Neural cell (in vitro differentiated cells): ENCODE measurements around the gene ADSL. TPM values are rescaled to one million over a fixed set of nuclear protein-coding genes. Genes with fewer than 3 reads are reported as not detected.

Source experiments
- H2AFZ ChIP-seq: fragments of 200-600, 300-800 bp; sonication (generic), shearing (Covaris generic); 2 replicates; pipeline ENCODE4 v1.6.0; 2014; ENCODE audit warnings: low read depth, mild to moderate bottlenecking, antibody characterized with exemption, low read length, moderate library complexity
- H3F3A ChIP-seq: fragments of 200-600 bp; shearing (Covaris generic); 2 replicates; pipeline ENCODE4 v1.6.1; 2016; ENCODE audit warnings: mild to moderate bottlenecking, moderate library complexity, mixed read lengths, antibody characterized with exemption, low read length; ENCODE audit not compliant: insufficient read depth, poor library complexity, severe bottlenecking
- H3K27ac ChIP-seq: fragments of 200-600, 300-800 bp; sonication (generic), shearing (Covaris generic); 2 replicates; pipeline ENCODE4 v1.5.1; 2014; ENCODE audit warnings: mild to moderate bottlenecking, low read length, moderate library complexity
- H3K27me3 ChIP-seq: fragments of 300-800, 200-600 bp; sonication (generic), shearing (Covaris generic); 2 replicates; pipeline ENCODE4 v1.6.0; 2014; ENCODE audit warnings: mild to moderate bottlenecking, low read depth, low read length, moderate library complexity; ENCODE audit not compliant: insufficient read depth
- H3K36me3 ChIP-seq: fragments of 300-800, 200-600 bp; sonication (generic), shearing (Covaris generic); 2 replicates; pipeline ENCODE4 v1.5.1; 2014; ENCODE audit warnings: mild to moderate bottlenecking, antibody characterized with exemption, low read length, moderate library complexity; ENCODE audit not compliant: insufficient read depth
- H3K4me2 ChIP-seq: fragments of 300-800, 200-600 bp; sonication (generic), shearing (Covaris generic); 2 replicates; pipeline ENCODE4 v1.6.0; 2014; ENCODE audit warnings: mild to moderate bottlenecking, low read length
- H3K4me3 ChIP-seq: fragments of 300-800, 200-600 bp; sonication (generic), shearing (Covaris generic); 2 replicates; pipeline ENCODE4 v1.5.1; 2014; ENCODE audit warnings: mild to moderate bottlenecking, low read length, moderate library complexity
- H3K79me2 ChIP-seq: fragments of 200-600 bp; shearing (Covaris generic); replicated peaks from 2 replicates; pipeline ENCODE4 v1.6.0; 2014; ENCODE audit warnings: mild to moderate bottlenecking, low read length, moderate library complexity; ENCODE audit not compliant: insufficient read depth
- H3K9ac ChIP-seq: fragments of 300-800, 200-600 bp; sonication (generic), shearing (Covaris generic); 2 replicates; pipeline ENCODE4 v1.6.1; 2016; ENCODE audit warnings: mild to moderate bottlenecking, low read length, mixed read lengths
- H3K9me2 ChIP-seq: fragments of 200-600 bp; shearing (Covaris generic); 2 replicates; pipeline ENCODE4 v1.6.1; 2016; ENCODE audit warnings: mild to moderate bottlenecking, low read length, mixed read lengths; ENCODE audit not compliant: insufficient read depth
- H3K9me3 ChIP-seq: fragments of 200-600, 300-800 bp; sonication (generic), shearing (Covaris generic); 2 replicates; pipeline ENCODE4 v1.6.1; 2016; ENCODE audit warnings: mild to moderate bottlenecking, mixed run types, low read length, moderate library complexity, mixed read lengths
- H4K20me1 ChIP-seq: fragments of 200-600 bp; shearing (Covaris generic); 2 replicates; pipeline ENCODE4 v1.6.1; 2016; ENCODE audit warnings: mild to moderate bottlenecking, mixed run types; ENCODE audit not compliant: insufficient read depth
- CTCF ChIP-seq: fragments of 450-650 bp; IDR thresholded peaks from 2 replicates; pipeline ENCODE4 v1.5.1; 2014; ENCODE audit warnings: antibody characterized with exemption, mild to moderate bottlenecking, moderate library complexity; ENCODE audit not compliant: poor library complexity, severe bottlenecking
- EP300 ChIP-seq: fragments of 450-650 bp; conservative IDR thresholded peaks from 2 replicates; pipeline ENCODE4 v1.6.1; 2014; ENCODE audit warnings: antibody characterized with exemption, mild to moderate bottlenecking, moderate library complexity; ENCODE audit not compliant: poor library complexity, severe bottlenecking
- EZH2 ChIP-seq: fragments of 200-600, 300-800 bp; shearing (Covaris generic), sonication (generic); IDR thresholded peaks from 2 replicates; pipeline ENCODE4 v1.6.1; 2014; ENCODE audit warnings: antibody characterized with exemption, low read length, borderline replicate concordance, mild to moderate bottlenecking; ENCODE audit not compliant: insufficient read depth, poor library complexity, severe bottlenecking
- MXI1 ChIP-seq: fragments of 450-650 bp; conservative IDR thresholded peaks from 2 replicates; pipeline ENCODE4 v1.6.1; 2014; ENCODE audit warnings: antibody characterized with exemption, mild to moderate bottlenecking; ENCODE audit not compliant: poor library complexity, severe bottlenecking
- POLR2AphosphoS5 ChIP-seq: IDR thresholded peaks from 2 replicates; pipeline ENCODE4 v1.6.1; 2012
- RAD21 ChIP-seq: fragments of 450-650 bp; conservative IDR thresholded peaks from 2 replicates; pipeline ENCODE4 v1.6.1; 2014; ENCODE audit warnings: antibody characterized with exemption, mild to moderate bottlenecking, moderate library complexity
- REST ChIP-seq: IDR thresholded peaks from 2 replicates; pipeline ENCODE4 v1.6.1; 2012; ENCODE audit warnings: borderline replicate concordance
- TAF1 ChIP-seq: IDR thresholded peaks from 2 replicates; pipeline ENCODE4 v1.6.1; 2012; ENCODE audit warnings: low read depth
- polyA plus RNA-seq: library from polyadenylated mRNA; depleted of rRNA; stranded (reverse); fragments of >200 nt; gene quantifications from 2 replicates; pipeline ENCODE4 v1.2.3, GENCODE V29; 2014

ADSL gene
- polyA plus RNA-seq, 1 donor from 2014 or later = 112 TPM

DNA sequence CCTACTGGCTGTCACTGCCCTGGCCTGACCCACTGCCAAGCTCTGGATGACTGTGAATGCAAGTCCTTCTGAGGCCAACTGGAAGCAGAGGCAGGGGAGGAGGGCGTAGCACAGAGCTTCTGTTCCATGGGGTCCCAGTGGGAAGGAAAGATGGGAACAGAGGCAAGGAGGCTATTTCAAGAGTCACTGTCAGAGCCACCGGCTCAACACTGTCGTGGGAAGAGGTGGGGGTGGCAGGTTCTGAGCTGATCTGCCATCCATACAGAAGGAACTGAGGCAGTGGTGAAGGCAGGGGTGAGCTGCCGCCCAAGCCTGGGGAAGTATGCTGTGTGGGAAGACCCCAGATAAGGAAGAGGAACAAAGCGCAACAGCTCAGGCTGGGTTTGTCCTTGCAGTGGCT, 78.8 kb downstream of the ADSL start:
- no peak for TF ChIP-seq TAF1
- no peak for TF ChIP-seq EZH2
- no peak for TF ChIP-seq REST
- TF ChIP-seq POLR2AphosphoS5 = no peak
- no peak for TF ChIP-seq RAD21
- no peak for TF ChIP-seq MXI1
- no peak for TF ChIP-seq EP300
- no peak for TF ChIP-seq CTCF
- no peak overlapping the region for H2AFZ ChIP-seq
- H3F3A ChIP-seq = no peaks in the 10 kb centered on the region
- no peak overlapping the region for H3K4me3 ChIP-seq
- no peaks in the 10 kb centered on the region for H3K36me3 ChIP-seq
- no peak overlapping the region for H3K9ac ChIP-seq
- H3K9me3 ChIP-seq = no peaks in the 10 kb centered on the region
- no peak overlapping the region for H3K4me2 ChIP-seq
- no peaks in the 10 kb centered on the region for H3K27me3 ChIP-seq
- H3K9me2 ChIP-seq = no peaks in the 10 kb centered on the region
- no peaks in the 10 kb centered on the region for H4K20me1 ChIP-seq
- no peak overlapping the region for H3K27ac ChIP-seq
- H3K79me2 ChIP-seq = no peaks in the 10 kb centered on the region

GRCh38 chr22:40426594-40427333, 80.5 kb downstream of the ADSL start:
- Histone ChIP-seq H3K79me2 (no peaks in the 10 kb centered on the region), H3K4me2 (no peak overlapping the region), H3K27ac (no peak overlapping the region), H3K9me3 (no peaks in the 10 kb centered on the region), H2AFZ (no peak overlapping the region), H3F3A (no peaks in the 10 kb centered on the region), H4K20me1 (no peaks in the 10 kb centered on the region), H3K9ac (no peak overlapping the region), H3K4me3 (no peak overlapping the region), H3K9me2 (no peaks in the 10 kb centered on the region), H3K27me3 (no peaks in the 10 kb centered on the region), H3K36me3 (no peaks in the 10 kb centered on the region)
- TF ChIP-seq CTCF = no peak
- TF ChIP-seq POLR2AphosphoS5 = no peak
